Caco-2 (cell line): ENCODE data around the gene MROH2B. TPM values are rescaled to one million over a fixed set of nuclear protein-coding genes. Genes with fewer than 3 reads are reported as not detected.

Experiments
- BruUV-seq: library from RNA; stranded (reverse); fragments of 400-500 nt; replicated peaks from 2 replicates; lab custom pipeline; 2021; lab: Mats Ljungman, UMichigan
- CTCF ChIA-PET: fragments of 300-600 bp; sonication (Branson Sonifier 250); formaldehyde crosslinking; loops from one replicate; lab custom pipeline; 2022; ENCODE audit warnings: antibody characterized with exemption; lab: Charles Lee
- POLR2A ChIA-PET: fragments of 300-600 bp; sonication (Branson Sonifier 250); formaldehyde crosslinking; loops from one replicate; lab custom pipeline; 2022; ENCODE audit warnings: antibody characterized with exemption; lab: Charles Lee
- DNase-seq, 2 experiments: peaks; one replicate each; pipeline versions ENCODE4 v3.0.0 to v3.0.0-alpha.2; 2020 to 2022
- H3K27me3 ChIP-seq: replicated peaks from 2 replicates; pipeline ENCODE4 v1.6.0; 2011; ENCODE audit warnings: low read length; ENCODE audit not compliant: control insufficient read depth, insufficient read depth
- H3K36me3 ChIP-seq: 2 replicates; pipeline ENCODE4 v1.5.1; 2011; ENCODE audit warnings: low read length; ENCODE audit not compliant: control insufficient read depth, insufficient read depth
- H3K4me1 ChIP-seq: fragments of 250-450 bp; sonication (Bioruptor Pico); 2 replicates; pipeline ENCODE4 v1.5.1; 2020; ENCODE audit warnings: mild to moderate bottlenecking
- H3K4me3 ChIP-seq: 2 replicates; pipeline ENCODE4 v1.5.1; 2011; ENCODE audit warnings: low read depth, mild to moderate bottlenecking, control low read depth, low read length
- H3K9me3 ChIP-seq: fragments of 250-450 bp; sonication (Bioruptor Pico); 2 replicates; pipeline ENCODE4 v1.5.1; 2020; ENCODE audit warnings: mild to moderate bottlenecking, moderate library complexity
- H3K27ac Mint-ChIP-seq: one replicate; pipeline ENCODE4 v1.8.0; 2022; ENCODE audit warnings: mixed read lengths; ENCODE audit not compliant: unreplicated experiment
- H3K27me3 Mint-ChIP-seq: one replicate; pipeline ENCODE4 v1.8.0; 2022; ENCODE audit warnings: mixed read lengths; ENCODE audit not compliant: insufficient read depth, unreplicated experiment
- H3K36me3 Mint-ChIP-seq: one replicate; pipeline ENCODE4 v1.8.0; 2022; ENCODE audit warnings: mild to moderate bottlenecking, mixed read lengths; ENCODE audit not compliant: insufficient read depth, unreplicated experiment
- H3K4me1 Mint-ChIP-seq: one replicate; pipeline ENCODE4 v1.8.0; 2022; ENCODE audit warnings: low read depth, mixed read lengths; ENCODE audit not compliant: unreplicated experiment
- H3K4me3 Mint-ChIP-seq: one replicate; pipeline ENCODE4 v1.8.0; 2022; ENCODE audit warnings: mild to moderate bottlenecking, moderate library complexity, mixed read lengths; ENCODE audit not compliant: unreplicated experiment
- H3K9me3 Mint-ChIP-seq: one replicate; pipeline ENCODE4 v1.8.0; 2022; ENCODE audit warnings: mixed read lengths; ENCODE audit not compliant: unreplicated experiment
- CTCF ChIP-seq, 2 experiments: fragments of 200-600 bp in 1 of 2; IDR thresholded peaks; 1 replicate in 1 of 2; 2 replicates in 1 of 2; pipeline versions ENCODE4 v1.5.1 to v1.8.0; 2011 to 2022; ENCODE audit warnings: antibody characterized with exemption in 1 of 2, control low read depth in 1 of 2, inconsistent platforms in 1 of 2, low read depth in 1 of 2, low read length in 1 of 2, mild to moderate bottlenecking in 1 of 2, moderate library complexity in 1 of 2; ENCODE audit not compliant: insufficient read depth in 1 of 2, severe bottlenecking in 1 of 2, unreplicated experiment in 1 of 2
- intact Hi-C: fragments of 100-400 bp; cut with micrococcal nuclease; formaldehyde crosslinking; loops from one replicate; pipeline ENCODE4 v1.10.0; 2022; ENCODE audit not compliant: unreplicated experiment
- total RNA-seq: library from RNA; stranded (reverse); gene quantifications from 2 replicates; pipeline ENCODE4 v1.2.3, GENCODE V29; 2022

The MROH2B gene
- total RNA-seq, 1 experiment from 2014 or later = not detected

GRCh38 chr5:40962207-40962955, 108.8 kb downstream of the MROH2B start:
- Histone ChIP-seq H3K27me3 (no peaks in the 10 kb centered on the region), H3K4me1 (no peaks in the 10 kb centered on the region), H3K4me3 (no peak overlapping the region), H3K36me3 (no peaks in the 10 kb centered on the region), H3K9me3 (no peaks in the 10 kb centered on the region; the same call in 1 of the 2 replicates)
- Mint-ChIP-seq H3K27ac (no peak overlapping the region), H3K4me1 (no peaks in the 10 kb centered on the region), H3K9me3 (no peaks in the 10 kb centered on the region), H3K36me3 (no peaks in the 10 kb centered on the region), H3K27me3 (no peaks in the 10 kb centered on the region), H3K4me3 (no peak overlapping the region)
- BruUV-seq = no TSS peak
- no peak for DNase-seq
- intact Hi-C loops = no loop called here
- ChIA-PET CTCF (no interaction called here), POLR2A (no interaction called here)
- no peak for TF ChIP-seq CTCF (IDR thresholded peaks at IDR 0.05; ENCODE audit: insufficient read depth in 1 of 2, low read depth in 1 of 2, low read length in 1 of 2, severe bottlenecking in 1 of 2, unreplicated experiment in 1 of 2)

GRCh38 chr5:40960037-40960436, 111.1 kb downstream of the MROH2B start:
- Histone ChIP-seq H3K4me1 (no peaks in the 10 kb centered on the region), H3K4me3 (no peak overlapping the region), H3K27me3 (no peaks in the 10 kb centered on the region), H3K9me3 (no peaks in the 10 kb centered on the region; the same call in 1 of the 2 replicates), H3K36me3 (no peaks in the 10 kb centered on the region)
- Mint-ChIP-seq H3K4me1 (no peaks in the 10 kb centered on the region), H3K4me3 (no peak overlapping the region), H3K36me3 (no peaks in the 10 kb centered on the region), H3K9me3 (no peaks in the 10 kb centered on the region), H3K27me3 (no peaks in the 10 kb centered on the region), H3K27ac (no peak overlapping the region)
- no TSS peak for BruUV-seq
- intact Hi-C loops = no loop called here
- TF ChIP-seq CTCF (IDR thresholded peaks at IDR 0.05; ENCODE audit: insufficient read depth in 1 of 2, low read depth in 1 of 2, low read length in 1 of 2, severe bottlenecking in 1 of 2, unreplicated experiment in 1 of 2) = no peak
- CTCF ChIA-PET = no interaction called here
- DNase-seq = no peak
- POLR2A ChIA-PET = no interaction called here

GRCh38 chr5:40958811-40959210, 112.3 kb downstream of the MROH2B start:
- no peaks in the 10 kb centered on the region for H3K27me3 Mint-ChIP-seq
- no peak for TF ChIP-seq CTCF (IDR thresholded peaks at IDR 0.05; ENCODE audit: insufficient read depth in 1 of 2, low read depth in 1 of 2, low read length in 1 of 2, severe bottlenecking in 1 of 2, unreplicated experiment in 1 of 2)
- BruUV-seq = no TSS peak
- no peak overlapping the region for H3K4me3 Mint-ChIP-seq
- H3K4me1 Mint-ChIP-seq = no peaks in the 10 kb centered on the region
- no peaks in the 10 kb centered on the region for H3K27me3 ChIP-seq
- H3K4me3 ChIP-seq = no peak overlapping the region
- ChIA-PET CTCF (no interaction called here), POLR2A (no interaction called here)
- no peaks in the 10 kb centered on the region for H3K36me3 Mint-ChIP-seq
- DNase-seq = no peak
- no peak overlapping the region for H3K27ac Mint-ChIP-seq
- no peaks in the 10 kb centered on the region for H3K9me3 Mint-ChIP-seq
- intact Hi-C loops = no loop called here
- no peaks in the 10 kb centered on the region; the same call in 1 of the 2 replicates for H3K9me3 ChIP-seq
- H3K36me3 ChIP-seq = no peaks in the 10 kb centered on the region
- no peaks in the 10 kb centered on the region for H3K4me1 ChIP-seq
